WTC11 (cell line): ENCODE measurements around the gene PDE6G.

Experiments
- ZNF317 ChIP-seq: sonication (generic); formaldehyde crosslinking; IDR thresholded peaks from 2 replicates; pipeline ENCODE4 v1.8.1; 2023; ENCODE audit warnings: low read depth, mild to moderate bottlenecking, moderate library complexity, missing genetic modification reagents, borderline replicate concordance
- TF ChIP-seq, protein P1 (sequence below): fragments of 250-450 bp; sonication (Bioruptor Pico); IDR thresholded peaks from 2 replicates; pipeline ENCODE4 v1.9.0; 2021; ENCODE audit warnings: mild to moderate bottlenecking
- TF ChIP-seq, protein P2 (sequence below): sonication (generic); formaldehyde crosslinking; IDR thresholded peaks from 2 replicates; pipeline ENCODE4 v1.8.1; 2023; ENCODE audit warnings: mild to moderate bottlenecking, missing genetic modification reagents, moderate library complexity
- TF ChIP-seq, protein P3 (sequence below): sonication (generic); formaldehyde crosslinking; conservative IDR thresholded peaks from 2 replicates; pipeline ENCODE4 v1.8.1; 2022; ENCODE audit warnings: mild to moderate bottlenecking, missing genetic modification reagents
- TF ChIP-seq, protein P4 (sequence below): sonication (generic); formaldehyde crosslinking; IDR thresholded peaks from 2 replicates; pipeline ENCODE4 v1.8.1; 2023; ENCODE audit warnings: mild to moderate bottlenecking, missing genetic modification reagents, moderate library complexity
- TF ChIP-seq, protein P5 (sequence below): fragments of 200-600 bp; IDR thresholded peaks from 2 replicates; pipeline ENCODE4 v1.8.0; 2022; ENCODE audit warnings: antibody characterized with exemption
- TF ChIP-seq, protein P6 (sequence below): sonication (generic); formaldehyde crosslinking; IDR thresholded peaks from 2 replicates; pipeline ENCODE4 v1.8.1; 2023; ENCODE audit warnings: mild to moderate bottlenecking, missing genetic modification reagents

DNA sequence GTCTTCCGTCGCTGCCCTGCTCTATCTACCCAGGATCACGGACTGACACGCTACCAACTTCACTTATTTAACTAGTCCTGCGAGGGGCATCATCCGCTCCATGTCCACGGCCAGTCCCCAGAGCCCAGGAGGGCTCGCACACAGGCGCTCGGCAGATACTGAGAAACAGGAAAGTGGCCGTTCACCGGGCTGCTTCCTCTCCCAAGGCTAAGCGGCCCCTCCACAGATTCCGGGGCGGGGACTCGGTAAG lies 9.7 kb upstream of the PDE6G start:
- TF ChIP-seq, protein P1, sequence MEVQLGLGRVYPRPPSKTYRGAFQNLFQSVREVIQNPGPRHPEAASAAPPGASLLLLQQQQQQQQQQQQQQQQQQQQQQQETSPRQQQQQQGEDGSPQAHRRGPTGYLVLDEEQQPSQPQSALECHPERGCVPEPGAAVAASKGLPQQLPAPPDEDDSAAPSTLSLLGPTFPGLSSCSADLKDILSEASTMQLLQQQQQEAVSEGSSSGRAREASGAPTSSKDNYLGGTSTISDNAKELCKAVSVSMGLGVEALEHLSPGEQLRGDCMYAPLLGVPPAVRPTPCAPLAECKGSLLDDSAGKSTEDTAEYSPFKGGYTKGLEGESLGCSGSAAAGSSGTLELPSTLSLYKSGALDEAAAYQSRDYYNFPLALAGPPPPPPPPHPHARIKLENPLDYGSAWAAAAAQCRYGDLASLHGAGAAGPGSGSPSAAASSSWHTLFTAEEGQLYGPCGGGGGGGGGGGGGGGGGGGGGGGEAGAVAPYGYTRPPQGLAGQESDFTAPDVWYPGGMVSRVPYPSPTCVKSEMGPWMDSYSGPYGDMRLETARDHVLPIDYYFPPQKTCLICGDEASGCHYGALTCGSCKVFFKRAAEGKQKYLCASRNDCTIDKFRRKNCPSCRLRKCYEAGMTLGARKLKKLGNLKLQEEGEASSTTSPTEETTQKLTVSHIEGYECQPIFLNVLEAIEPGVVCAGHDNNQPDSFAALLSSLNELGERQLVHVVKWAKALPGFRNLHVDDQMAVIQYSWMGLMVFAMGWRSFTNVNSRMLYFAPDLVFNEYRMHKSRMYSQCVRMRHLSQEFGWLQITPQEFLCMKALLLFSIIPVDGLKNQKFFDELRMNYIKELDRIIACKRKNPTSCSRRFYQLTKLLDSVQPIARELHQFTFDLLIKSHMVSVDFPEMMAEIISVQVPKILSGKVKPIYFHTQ = no peak
- TF ChIP-seq, protein P2, sequence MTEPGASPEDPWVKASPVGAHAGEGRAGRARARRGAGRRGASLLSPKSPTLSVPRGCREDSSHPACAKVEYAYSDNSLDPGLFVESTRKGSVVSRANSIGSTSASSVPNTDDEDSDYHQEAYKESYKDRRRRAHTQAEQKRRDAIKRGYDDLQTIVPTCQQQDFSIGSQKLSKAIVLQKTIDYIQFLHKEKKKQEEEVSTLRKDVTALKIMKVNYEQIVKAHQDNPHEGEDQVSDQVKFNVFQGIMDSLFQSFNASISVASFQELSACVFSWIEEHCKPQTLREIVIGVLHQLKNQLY (CRISPR knock-in tag) = no peak
- TF ChIP-seq, protein P3, sequence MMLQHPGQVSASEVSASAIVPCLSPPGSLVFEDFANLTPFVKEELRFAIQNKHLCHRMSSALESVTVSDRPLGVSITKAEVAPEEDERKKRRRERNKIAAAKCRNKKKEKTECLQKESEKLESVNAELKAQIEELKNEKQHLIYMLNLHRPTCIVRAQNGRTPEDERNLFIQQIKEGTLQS = no peak
- TF ChIP-seq, protein P4, sequence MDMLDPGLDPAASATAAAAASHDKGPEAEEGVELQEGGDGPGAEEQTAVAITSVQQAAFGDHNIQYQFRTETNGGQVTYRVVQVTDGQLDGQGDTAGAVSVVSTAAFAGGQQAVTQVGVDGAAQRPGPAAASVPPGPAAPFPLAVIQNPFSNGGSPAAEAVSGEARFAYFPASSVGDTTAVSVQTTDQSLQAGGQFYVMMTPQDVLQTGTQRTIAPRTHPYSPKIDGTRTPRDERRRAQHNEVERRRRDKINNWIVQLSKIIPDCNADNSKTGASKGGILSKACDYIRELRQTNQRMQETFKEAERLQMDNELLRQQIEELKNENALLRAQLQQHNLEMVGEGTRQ (CRISPR knock-in tag) = no peak
- TF ChIP-seq, protein P5, sequence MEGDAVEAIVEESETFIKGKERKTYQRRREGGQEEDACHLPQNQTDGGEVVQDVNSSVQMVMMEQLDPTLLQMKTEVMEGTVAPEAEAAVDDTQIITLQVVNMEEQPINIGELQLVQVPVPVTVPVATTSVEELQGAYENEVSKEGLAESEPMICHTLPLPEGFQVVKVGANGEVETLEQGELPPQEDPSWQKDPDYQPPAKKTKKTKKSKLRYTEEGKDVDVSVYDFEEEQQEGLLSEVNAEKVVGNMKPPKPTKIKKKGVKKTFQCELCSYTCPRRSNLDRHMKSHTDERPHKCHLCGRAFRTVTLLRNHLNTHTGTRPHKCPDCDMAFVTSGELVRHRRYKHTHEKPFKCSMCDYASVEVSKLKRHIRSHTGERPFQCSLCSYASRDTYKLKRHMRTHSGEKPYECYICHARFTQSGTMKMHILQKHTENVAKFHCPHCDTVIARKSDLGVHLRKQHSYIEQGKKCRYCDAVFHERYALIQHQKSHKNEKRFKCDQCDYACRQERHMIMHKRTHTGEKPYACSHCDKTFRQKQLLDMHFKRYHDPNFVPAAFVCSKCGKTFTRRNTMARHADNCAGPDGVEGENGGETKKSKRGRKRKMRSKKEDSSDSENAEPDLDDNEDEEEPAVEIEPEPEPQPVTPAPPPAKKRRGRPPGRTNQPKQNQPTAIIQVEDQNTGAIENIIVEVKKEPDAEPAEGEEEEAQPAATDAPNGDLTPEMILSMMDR = no peak
- no peak for TF ChIP-seq ZNF317 (CRISPR knock-in tag)
- TF ChIP-seq, protein P6, sequence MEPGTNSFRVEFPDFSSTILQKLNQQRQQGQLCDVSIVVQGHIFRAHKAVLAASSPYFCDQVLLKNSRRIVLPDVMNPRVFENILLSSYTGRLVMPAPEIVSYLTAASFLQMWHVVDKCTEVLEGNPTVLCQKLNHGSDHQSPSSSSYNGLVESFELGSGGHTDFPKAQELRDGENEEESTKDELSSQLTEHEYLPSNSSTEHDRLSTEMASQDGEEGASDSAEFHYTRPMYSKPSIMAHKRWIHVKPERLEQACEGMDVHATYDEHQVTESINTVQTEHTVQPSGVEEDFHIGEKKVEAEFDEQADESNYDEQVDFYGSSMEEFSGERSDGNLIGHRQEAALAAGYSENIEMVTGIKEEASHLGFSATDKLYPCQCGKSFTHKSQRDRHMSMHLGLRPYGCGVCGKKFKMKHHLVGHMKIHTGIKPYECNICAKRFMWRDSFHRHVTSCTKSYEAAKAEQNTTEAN = no peak
